HEK293T (cell line): ENCODE results near the gene CYP39A1.

Experiments used
- L3MBTL2 ChIP-seq: fragments of 450-650 bp; conservative IDR thresholded peaks from 2 replicates; pipeline ENCODE4 v1.6.1; 2016; ENCODE audit warnings: mild to moderate bottlenecking
- LEF1 ChIP-seq: fragments of 450-650 bp; IDR thresholded peaks from 2 replicates; pipeline ENCODE4 v1.6.1; 2017; ENCODE audit warnings: mild to moderate bottlenecking, borderline replicate concordance
- NFRKB ChIP-seq: fragments of 450-650 bp; IDR thresholded peaks from 2 replicates; pipeline ENCODE4 v1.6.1; 2016; ENCODE audit warnings: mild to moderate bottlenecking, moderate library complexity

DNA sequence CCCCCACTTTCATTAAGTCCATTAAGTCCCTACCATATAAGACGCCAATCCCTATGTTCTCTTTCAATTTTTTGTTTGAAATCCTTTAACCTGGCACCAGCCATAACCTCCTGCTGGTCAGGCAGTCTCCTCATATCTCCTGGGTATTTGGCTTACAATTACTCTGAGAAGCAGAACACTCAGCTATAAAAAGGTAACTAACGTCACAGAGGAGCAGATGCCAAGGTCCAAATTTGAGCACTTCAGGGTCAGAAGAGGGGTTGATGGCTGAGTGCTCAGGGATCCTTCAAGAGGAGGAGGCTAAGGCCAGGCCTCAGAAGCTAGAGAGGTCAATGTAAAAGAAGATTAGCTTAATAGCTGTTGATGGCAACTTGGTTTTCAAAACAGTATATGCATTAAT lies 139.1 kb downstream of the CYP39A1 start:
- TF ChIP-seq L3MBTL2 (no peak), NFRKB (no peak), LEF1 (no peak)
